Endothelial cell of umbilical vein (primary cell): ENCODE measurements around the gene AQP12A. TPM values are rescaled to one million over a fixed set of nuclear protein-coding genes. Genes with fewer than 3 reads are reported as not detected.
"Not testable (repeated sequence)": the region's sequence is repeated elsewhere in the genome, so short reads cannot be mapped to it uniquely, and the experiment has no call there.

Experiments used
- BruUV-seq: library from RNA; stranded (reverse); fragments of 400-500 nt; replicated peaks from 2 replicates; lab custom pipeline; 2021; lab: Mats Ljungman, UMichigan
- CTCF ChIA-PET: fragments of 300-600, 350-600 bp; sonication (Branson Sonifier 250); formaldehyde crosslinking; loops from one replicate; lab custom pipeline; 2021; ENCODE audit warnings: antibody characterized with exemption, inconsistent platforms; lab: Charles Lee
- POLR2A ChIA-PET: fragments of 300-600, 350-600 bp; sonication (Branson Sonifier 250); formaldehyde crosslinking; loops from one replicate; lab custom pipeline; 2021; ENCODE audit warnings: antibody characterized with exemption, inconsistent platforms; lab: Charles Lee
- DNase-seq: peaks from one replicate; pipeline ENCODE4 v3.0.0-alpha.2; 2011; ENCODE audit warnings: low read depth, low spot score
- FAIRE-seq: peaks from 2 replicates; lab custom pipeline; 2011; peaks lifted over from hg19 to GRCh38; lab: Jason Lieb, UNC
- H2AFZ ChIP-seq: 2 replicates; pipeline ENCODE4 v1.6.0; 2012; ENCODE audit warnings: low read depth, low read length, control low read depth, inconsistent platforms
- H3K27ac ChIP-seq: 2 replicates; pipeline ENCODE4 v1.5.1; 2011; ENCODE audit warnings: low read depth, mild to moderate bottlenecking, control low read depth, low read length, moderate library complexity; ENCODE audit not compliant: insufficient read depth
- H3K27me3 ChIP-seq, 2 experiments: 2 replicates each; pipeline versions ENCODE4 v1.6.0 to v1.6.1; 2011; ENCODE audit warnings: low read length in 2 of 2, mixed read lengths in 1 of 2; ENCODE audit not compliant: control insufficient read depth in 2 of 2, insufficient read depth in 2 of 2
- H3K36me3 ChIP-seq, 2 experiments: 2 replicates in 1 of 2; 3 replicates in 1 of 2; pipeline ENCODE4 v1.5.1; 2011; ENCODE audit warnings: low read length in 2 of 2, mild to moderate bottlenecking in 1 of 2, moderate library complexity in 1 of 2; ENCODE audit not compliant: control insufficient read depth in 2 of 2, insufficient read depth in 2 of 2; ENCODE audit errors: extremely low read depth in 1 of 2
- H3K4me1 ChIP-seq: 3 replicates; pipeline ENCODE4 v1.5.1; 2011; ENCODE audit warnings: mild to moderate bottlenecking, low read length; ENCODE audit not compliant: control insufficient read depth, insufficient read depth; ENCODE audit errors: extremely low read depth
- H3K4me2 ChIP-seq: 2 replicates; pipeline ENCODE4 v1.6.1; 2011; ENCODE audit warnings: low read length, control low read depth, mixed read lengths; ENCODE audit not compliant: insufficient read depth
- H3K4me3 ChIP-seq, 3 experiments: fragments of 200-600 bp in 1 of 3; sonication (generic), shearing (Covaris generic) in 1 of 3; replicated peaks in 1 of 3; 2 replicates each; pipeline ENCODE4 v1.5.1; 2011 to 2016; ENCODE audit warnings: control low read depth in 3 of 3, low read length in 3 of 3, mild to moderate bottlenecking in 2 of 3, inconsistent platforms in 1 of 3, low read depth in 1 of 3, moderate library complexity in 1 of 3; ENCODE audit not compliant: insufficient read depth in 1 of 3
- H3K79me2 ChIP-seq: 2 replicates; pipeline ENCODE4 v1.6.0; 2012; ENCODE audit warnings: low read length, inconsistent platforms; ENCODE audit not compliant: control insufficient read depth, insufficient read depth
- H3K9ac ChIP-seq: replicated peaks from 2 replicates; pipeline ENCODE3; 2011; ENCODE audit warnings: low read length, control low read depth; ENCODE audit not compliant: insufficient read depth; ENCODE audit errors: extremely low read depth
- H3K9me1 ChIP-seq: replicated peaks from 3 replicates; pipeline ENCODE4 v1.6.0; 2011; ENCODE audit warnings: mild to moderate bottlenecking, low read length; ENCODE audit not compliant: control insufficient read depth, insufficient read depth; ENCODE audit errors: extremely low read depth
- H3K9me3 ChIP-seq: replicated peaks from 2 replicates; pipeline ENCODE4 v1.5.1; 2012; ENCODE audit warnings: low read length, inconsistent platforms; ENCODE audit not compliant: control insufficient read depth, insufficient read depth
- H4K20me1 ChIP-seq: replicated peaks from 2 replicates; pipeline ENCODE3; 2011; ENCODE audit warnings: mild to moderate bottlenecking, low read length; ENCODE audit not compliant: control insufficient read depth, insufficient read depth; ENCODE audit errors: extremely low read depth
- dilution Hi-C: fragments of 300-500 bp; cut with MboI; formaldehyde crosslinking; loops from one replicate; pipeline ENCODE4 v1.15.0; 2019; ENCODE audit warnings: low sequenced_read_pairs; ENCODE audit not compliant: extremely low pct_ligation_motif_present
- intact Hi-C: fragments of 100-400 bp; cut with micrococcal nuclease; formaldehyde crosslinking; loops from one replicate; pipeline ENCODE4 v1.10.0; 2022
- polyA plus RNA-seq, 4 experiments: library from polyadenylated mRNA; depleted of rRNA in 3 of 4; stranded (reverse) in 3 of 4; unstranded in 1 of 4; fragments of >200 nt; gene quantifications; 2 replicates each; pipeline versions ENCODE4 v1.2.1 to v1.2.3, GENCODE V29; 2011 to 2012; ENCODE audit warnings: missing spikeins in 1 of 4
- total RNA-seq: library from RNA; stranded (reverse); gene quantifications from 2 replicates; pipeline ENCODE4 v1.2.3, GENCODE V29; 2021

AQP12A gene
- total and polyA plus RNA-seq, 2 donors (not counting 3 experiments of a cell fraction or from before 2014, with no cell fraction given), result not detected

GRCh38 chr2:240696469-240696868, 4.8 kb downstream of the AQP12A start:
- H3K79me2 ChIP-seq, H3K27ac ChIP-seq, H3K9me1 ChIP-seq, H3K4me1 ChIP-seq, BruUV-seq, FAIRE-seq, H4K20me1 ChIP-seq, H3K9me3 ChIP-seq, H2AFZ ChIP-seq, H3K27me3 ChIP-seq, DNase-seq, H3K4me3 ChIP-seq, CTCF ChIA-PET, dilution Hi-C loops, intact Hi-C loops, H3K4me2 ChIP-seq, H3K9ac ChIP-seq, H3K36me3 ChIP-seq, POLR2A ChIA-PET: not testable (repeated sequence)

- H3K27me3 ChIP-seq, H3K36me3 ChIP-seq, H4K20me1 ChIP-seq, H3K9me3 ChIP-seq, H3K9ac ChIP-seq, H3K9me1 ChIP-seq, CTCF ChIA-PET, BruUV-seq, H3K4me2 ChIP-seq, DNase-seq, H3K79me2 ChIP-seq, H3K4me1 ChIP-seq, POLR2A ChIA-PET, H3K27ac ChIP-seq, intact Hi-C loops, dilution Hi-C loops, H2AFZ ChIP-seq, H3K4me3 ChIP-seq: not testable (repeated sequence)
- peak; percentile 95 for FAIRE-seq
These were observed 7.3 kb downstream of the AQP12A start for GRCh38 chr2:240698852-240699561.

- dilution Hi-C loops, H3K27me3 ChIP-seq, H3K27ac ChIP-seq, intact Hi-C loops, H3K79me2 ChIP-seq, H3K9me1 ChIP-seq, DNase-seq, FAIRE-seq, H3K9me3 ChIP-seq, H3K4me2 ChIP-seq, H3K4me1 ChIP-seq, H3K36me3 ChIP-seq, H3K4me3 ChIP-seq, POLR2A ChIA-PET, BruUV-seq, H2AFZ ChIP-seq, H3K9ac ChIP-seq, H4K20me1 ChIP-seq: not testable (repeated sequence)
- CTCF ChIA-PET, result interaction anchor here (0.6 kb wide), 1 partner anchor 185 kb away, joined by 5 read pairs; no protein-coding TSS in a partner anchor
These were observed 8.2 kb downstream of the AQP12A start for GRCh38 chr2:240699835-240700234.

- intact Hi-C loops, FAIRE-seq, POLR2A ChIA-PET: not testable (repeated sequence)
These were observed 8.9 kb downstream of the AQP12A start for GRCh38 chr2:240700616-240701015.

More at GRCh38 chr2:240700616-240701015, 8.9 kb downstream of the AQP12A start:
- H3K27ac ChIP-seq, H3K4me2 ChIP-seq, H3K27me3 ChIP-seq, H3K9ac ChIP-seq, dilution Hi-C loops, H2AFZ ChIP-seq, H3K9me1 ChIP-seq, H4K20me1 ChIP-seq, H3K36me3 ChIP-seq, H3K9me3 ChIP-seq, H3K4me1 ChIP-seq, CTCF ChIA-PET, H3K4me3 ChIP-seq, H3K79me2 ChIP-seq, BruUV-seq, DNase-seq: not testable (repeated sequence)
